ENCODE data around the gene ABHD8.

Gene ABHD8

DNA sequence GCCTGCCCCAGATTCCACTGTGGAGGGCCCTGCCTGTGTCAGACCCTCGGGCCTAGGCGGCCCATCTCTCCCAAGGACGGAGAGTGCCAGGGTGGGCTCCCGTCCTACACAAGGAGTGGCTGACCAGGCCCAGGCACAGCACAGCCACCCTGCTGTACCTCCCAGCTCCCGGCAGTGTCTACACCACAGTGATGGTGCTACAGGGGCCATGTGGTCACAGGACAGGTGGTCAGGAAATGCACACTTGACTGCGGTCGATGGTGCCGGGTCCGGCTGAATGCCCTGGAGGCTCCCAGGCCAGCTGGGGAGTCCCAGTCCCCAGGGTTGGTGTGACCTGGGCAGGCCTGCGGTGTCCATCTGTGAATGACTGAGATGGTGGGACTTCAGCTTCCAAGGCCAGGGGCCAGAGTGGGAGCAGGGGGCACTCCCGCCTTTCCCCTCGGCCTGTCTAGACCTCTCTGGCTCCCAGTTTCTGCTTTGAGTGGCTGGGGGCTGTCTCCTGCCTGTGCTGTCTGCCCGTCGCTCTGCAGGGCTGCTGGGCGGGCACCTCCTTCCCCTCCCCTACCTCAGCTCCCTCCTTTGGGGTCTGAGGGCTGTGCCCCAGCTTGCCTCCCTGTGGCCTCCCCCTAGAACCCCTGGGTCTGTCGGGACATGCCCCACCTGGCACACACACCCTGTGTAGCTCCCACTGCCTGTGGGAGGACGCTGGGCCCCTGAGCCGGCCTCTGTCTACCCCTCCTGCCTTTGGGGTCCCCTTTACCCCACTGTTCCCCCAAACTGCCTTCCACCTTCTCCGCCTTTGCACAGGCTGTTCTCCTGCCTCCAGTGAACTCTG, 18.6 kb upstream of the ABHD8 start:
- DNase-seq (ENCODE audit: low read depth) = no peak

DNA sequence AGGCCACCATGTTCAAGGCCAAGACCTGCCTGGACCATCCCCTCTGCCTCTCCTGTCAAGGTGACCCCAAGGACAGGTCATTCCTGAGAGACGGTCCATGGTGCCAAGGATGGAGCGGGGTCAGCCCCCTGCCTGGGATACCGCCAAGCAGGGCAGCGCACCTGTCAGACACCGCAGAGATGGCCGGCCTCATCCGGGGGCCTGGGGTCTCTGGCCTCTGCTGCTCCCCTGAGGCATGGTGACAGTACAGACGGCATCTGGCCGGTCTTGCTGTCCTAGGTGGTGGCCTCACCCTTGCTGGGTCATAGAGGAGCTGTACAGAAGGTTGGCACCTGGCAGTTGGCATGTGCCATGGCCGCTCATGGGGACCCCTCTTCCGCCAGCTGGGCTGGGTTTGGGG, 17.2 kb upstream of the ABHD8 start:
- DNase-seq (ENCODE audit: low read depth) = no peak

DNA sequence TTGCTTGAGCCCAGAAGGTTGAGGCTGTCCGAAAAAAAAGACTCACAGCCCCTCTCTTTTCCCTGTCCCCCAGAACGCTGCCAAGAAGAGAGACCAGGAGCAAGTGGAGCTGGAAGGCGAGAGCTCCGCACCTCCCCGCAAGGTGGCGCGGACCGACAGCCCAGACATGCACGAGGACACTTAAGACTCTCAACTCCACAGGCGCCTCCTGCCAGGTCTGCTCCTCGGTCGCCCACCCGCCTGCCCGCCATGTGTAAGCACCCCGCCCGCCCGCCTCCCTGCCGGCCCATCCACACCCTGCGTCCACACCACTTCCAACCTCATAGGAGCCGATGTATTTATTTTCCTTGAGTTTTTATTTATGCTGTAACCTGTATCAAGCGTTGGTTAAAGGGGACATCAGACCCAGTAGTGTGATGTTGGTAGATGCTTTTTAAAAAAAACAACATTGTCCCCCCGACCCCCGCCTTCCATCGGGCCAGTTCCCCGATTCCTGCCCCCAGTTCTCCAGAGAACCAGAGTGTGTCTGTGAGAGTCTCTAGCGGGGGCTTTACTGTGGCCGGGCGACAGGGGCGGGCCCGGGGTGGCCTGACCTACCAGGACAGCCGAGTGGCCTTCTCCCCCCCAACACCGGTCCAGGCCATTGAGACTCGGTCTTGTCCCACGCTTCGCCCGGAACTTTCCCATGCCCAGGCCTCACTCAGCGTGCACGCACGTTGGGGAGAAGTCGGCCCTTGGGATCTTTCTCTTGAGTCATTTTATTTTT, 16.4 kb upstream of the ABHD8 start:
- DNase-seq (ENCODE audit: low read depth) = no peak

DNA sequence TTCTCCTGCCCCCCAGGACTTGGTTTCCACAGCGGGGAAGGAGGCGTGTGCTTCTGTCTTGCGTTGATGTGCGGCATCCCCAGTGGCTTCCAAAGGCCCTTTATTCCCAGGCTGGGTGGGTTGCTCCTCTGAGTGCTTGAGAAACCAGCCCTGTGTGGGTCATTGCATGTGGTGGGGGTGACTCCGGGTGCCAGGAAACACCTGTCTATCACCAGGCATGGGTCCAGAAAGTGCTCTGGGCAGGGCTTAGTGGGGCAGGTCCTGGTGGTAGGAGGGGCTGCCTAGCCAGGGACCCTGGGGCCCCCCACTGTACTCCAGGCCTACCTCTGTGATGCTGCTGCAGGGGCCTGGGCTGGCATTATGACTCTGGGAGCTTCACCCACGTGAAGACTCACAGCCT, 15.7 kb upstream of the ABHD8 start:
- DNase-seq (ENCODE audit: low read depth) = no peak

DNA sequence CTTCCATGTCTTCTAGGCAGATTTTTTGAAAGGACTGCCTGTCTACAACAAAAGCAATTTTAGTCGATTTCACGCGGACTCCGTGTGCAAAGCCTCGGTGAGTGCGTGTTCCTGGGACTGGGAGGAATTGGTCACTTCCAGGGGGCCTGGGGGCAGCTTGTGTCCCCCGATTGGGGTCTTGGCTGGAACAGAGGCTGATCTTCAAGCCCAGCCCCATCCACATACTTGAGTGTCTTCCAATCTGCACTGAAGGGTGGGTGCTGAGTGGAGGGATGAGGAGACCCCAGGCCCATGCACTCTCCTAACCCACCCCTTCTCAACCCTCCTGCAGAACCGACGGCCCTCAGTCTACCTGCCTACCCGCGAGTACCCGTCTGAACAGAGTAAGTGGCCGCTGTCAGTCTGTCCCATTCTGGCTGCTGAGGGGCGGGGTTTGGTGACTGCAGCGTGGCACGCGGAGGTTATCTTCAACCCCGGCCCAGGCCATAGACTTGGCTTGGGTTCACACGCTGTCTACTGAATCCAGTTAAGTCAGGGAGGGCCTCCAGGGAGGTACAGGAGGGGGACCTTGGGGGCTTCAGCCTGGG, 10.9 kb upstream of the ABHD8 start:
- no peak for DNase-seq (ENCODE audit: low read depth)

DNA sequence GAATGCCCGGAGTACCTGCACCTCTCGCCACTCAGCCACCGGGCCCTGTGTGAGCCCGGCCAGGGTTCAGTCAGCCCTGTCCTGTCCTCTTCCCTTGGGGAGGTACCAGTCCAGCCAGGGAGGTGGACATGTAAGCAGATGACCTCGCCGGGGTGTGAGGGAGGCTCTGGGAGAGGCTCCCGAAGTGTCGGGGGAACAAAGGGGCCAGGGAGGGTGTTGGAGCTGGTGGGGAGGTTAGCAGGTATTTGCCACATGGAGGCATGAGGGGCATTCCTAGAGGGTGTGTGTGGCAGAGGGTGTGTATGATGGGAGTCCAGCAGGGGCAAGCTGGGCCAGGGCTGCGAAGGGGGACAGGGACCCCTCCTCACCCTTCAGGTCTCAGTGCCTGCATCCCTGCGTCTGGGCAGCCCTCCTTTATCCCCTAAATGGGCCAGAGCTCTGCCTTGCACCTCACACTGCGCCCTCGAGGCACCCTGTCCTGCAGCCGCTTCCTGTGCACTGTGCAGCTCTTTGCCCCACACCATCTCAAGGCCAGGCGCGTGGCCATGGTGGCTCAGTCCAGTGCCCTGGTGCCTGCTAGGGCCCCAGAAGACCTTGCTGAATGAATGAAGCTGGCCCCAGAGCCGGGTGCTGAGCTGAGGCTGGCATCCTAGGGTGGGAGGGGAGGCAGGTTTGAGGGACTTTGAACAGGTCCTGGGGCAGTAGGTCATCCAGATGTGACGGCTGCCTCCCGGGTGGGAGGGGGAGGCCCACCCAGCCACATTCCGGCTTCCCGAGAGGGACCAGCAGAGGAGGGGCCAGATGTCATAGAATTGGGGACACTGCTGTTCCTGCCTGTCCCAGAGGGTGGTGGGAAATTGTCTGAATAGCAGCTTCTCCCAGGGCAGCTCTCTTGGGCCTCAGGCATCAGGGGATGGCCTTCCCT, 9.2 kb upstream of the ABHD8 start:
- DNase-seq (ENCODE audit: low read depth) = no peak

DNA sequence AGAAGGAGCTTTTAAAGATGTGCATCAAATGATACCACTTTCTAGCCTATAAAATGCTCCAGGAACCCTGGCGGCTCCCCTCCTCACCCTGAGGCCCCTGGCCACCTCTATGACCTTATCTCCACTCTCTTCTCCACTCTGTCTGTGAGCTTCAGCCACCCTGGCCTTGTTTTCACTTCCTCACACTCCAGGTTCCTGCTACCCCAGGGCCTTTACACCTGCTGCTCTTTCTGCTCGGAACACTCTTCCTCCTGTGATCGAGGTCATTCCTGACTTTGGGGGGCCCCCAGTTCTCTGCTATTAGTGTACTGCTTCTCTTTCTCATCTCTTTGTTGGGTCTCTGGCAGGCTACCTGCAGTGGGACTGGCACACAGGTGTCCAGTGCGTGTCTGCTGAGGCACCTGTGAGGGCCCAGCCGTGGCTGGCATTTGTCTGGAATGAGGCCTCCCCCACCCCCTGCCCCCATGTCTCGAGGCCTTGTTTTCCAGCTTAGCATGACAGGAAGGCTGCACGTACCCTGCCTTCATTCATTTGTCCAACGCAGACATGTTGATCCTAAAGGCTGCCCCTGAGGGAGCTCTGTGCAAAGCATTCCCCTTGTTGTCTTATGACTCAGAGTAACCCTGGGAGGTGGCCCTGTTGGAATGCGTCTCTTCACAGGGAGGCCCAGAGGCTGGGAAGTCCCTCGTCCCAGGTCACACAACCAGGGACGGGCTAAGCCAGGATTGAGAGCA, 8.4 kb upstream of the ABHD8 start:
- DNase-seq (ENCODE audit: low read depth) = no peak

DNA sequence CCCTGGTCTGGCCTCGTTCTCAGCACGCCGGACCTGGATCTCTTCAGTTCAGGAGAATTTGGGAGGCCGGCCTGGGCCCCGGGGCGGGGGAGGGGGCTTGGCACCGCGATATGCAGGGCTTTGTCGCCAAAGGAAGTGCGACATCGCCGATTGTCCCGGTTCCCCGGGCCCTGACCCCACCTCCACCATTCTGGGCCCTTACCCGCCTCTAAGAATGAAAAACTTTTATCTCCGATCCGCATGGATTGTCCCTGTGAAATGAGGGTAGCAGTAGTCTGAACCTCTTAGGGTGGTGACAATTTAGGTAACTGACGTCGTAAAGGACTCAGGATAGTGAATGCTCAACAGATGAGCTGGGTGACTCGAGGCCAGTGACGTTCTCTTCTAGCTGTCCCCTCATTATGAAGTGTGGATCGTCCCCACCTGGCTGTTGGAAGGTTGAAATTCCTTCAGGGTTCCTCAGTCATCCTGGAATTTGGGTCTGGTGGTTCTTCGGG, 6.8 kb upstream of the ABHD8 start:
- DNase-seq (ENCODE audit: low read depth) = no peak

DNA sequence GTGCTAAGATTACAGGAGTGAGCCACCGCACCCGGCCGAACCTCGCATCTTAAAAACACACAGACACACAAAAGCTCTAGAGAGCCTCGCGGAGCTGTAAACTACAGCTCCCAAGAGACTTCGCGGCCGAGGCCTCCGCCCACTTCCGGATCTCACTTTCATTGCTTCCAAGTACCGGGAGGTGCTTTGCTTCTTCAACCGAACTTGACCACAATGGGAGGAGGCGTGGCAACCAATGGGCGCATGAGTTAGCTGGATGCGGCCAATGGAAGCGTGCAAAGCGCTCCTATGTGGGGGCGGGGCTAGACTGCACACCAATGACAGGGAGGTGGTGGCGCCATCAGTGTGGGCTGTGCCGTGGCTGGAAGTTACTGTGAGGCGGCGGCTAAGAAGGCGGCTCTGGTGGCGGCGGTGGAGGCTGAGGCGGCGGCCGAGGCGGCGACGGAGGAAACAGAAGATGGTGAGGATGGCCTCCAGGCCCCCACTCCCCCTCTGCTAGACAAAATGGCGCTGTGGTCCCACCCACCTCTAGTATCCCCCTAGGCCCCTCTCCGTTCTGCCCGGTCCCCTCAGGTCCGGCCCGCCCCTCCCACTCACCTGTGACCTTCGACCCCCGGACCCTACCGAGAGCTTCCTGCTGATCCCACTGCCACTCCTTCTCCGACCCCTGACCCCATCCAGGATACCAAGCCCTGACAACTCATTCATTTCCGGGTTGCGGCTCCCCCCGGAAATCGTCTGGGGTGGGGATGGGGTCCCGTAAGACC, 6.2 kb upstream of the ABHD8 start, which contains the start of gene DDA1:
DDA1 (plus strand) TSS at position 366 of the 767 bp plus-strand sequence; CDS start at position 458, 92 bp downstream.
- peak; percentile 96 for DNase-seq (ENCODE audit: low read depth)

DNA sequence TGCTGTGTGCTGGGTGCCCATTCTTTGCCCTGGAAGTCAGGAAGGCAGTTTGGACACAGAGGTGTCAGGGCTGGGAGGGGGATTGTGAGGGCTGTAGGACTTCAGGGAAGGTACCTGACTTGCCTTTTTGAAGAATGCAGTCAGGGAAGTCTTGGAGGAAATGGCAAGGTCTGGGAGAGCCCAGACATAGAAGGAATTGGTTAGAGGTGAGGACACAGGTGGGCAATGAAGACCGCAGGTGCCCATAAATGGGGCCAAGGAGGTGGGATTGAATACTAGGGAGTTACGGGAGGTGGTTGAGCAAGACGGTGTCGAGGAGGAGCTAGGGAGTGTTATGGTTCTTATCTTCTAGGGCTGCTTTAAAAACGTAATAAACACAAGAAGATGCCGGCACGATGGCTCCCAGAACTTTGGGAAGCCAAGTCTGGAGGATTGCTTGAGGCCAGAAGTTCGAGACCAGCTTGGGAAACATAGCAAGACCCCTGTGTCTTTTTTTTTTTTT, 4.7 kb upstream of the ABHD8 start:
- DNase-seq (ENCODE audit: low read depth) = no peak

DNA sequence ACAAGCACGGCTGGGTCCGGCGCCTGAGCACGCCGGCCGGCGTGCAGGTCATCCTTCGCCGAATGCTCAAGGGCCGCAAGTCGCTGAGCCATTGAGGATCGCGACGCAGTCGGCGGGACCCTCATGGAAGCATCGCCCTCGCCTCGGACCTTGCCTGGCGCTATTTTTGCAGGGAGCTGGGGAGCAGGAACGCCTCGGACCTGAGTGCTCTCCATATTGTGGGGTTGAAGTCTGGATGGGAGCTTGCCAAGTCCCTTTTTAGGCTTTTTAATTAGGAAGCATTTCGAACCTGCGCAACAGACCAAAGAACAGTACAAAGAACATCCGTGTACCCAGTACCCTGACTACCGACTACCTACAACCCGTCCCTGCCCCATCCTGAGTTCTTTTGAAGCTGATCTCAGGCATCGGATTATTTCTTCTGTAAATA, 3.1 kb upstream of the ABHD8 start:
- DNase-seq (ENCODE audit: low read depth) = no peak

DNA sequence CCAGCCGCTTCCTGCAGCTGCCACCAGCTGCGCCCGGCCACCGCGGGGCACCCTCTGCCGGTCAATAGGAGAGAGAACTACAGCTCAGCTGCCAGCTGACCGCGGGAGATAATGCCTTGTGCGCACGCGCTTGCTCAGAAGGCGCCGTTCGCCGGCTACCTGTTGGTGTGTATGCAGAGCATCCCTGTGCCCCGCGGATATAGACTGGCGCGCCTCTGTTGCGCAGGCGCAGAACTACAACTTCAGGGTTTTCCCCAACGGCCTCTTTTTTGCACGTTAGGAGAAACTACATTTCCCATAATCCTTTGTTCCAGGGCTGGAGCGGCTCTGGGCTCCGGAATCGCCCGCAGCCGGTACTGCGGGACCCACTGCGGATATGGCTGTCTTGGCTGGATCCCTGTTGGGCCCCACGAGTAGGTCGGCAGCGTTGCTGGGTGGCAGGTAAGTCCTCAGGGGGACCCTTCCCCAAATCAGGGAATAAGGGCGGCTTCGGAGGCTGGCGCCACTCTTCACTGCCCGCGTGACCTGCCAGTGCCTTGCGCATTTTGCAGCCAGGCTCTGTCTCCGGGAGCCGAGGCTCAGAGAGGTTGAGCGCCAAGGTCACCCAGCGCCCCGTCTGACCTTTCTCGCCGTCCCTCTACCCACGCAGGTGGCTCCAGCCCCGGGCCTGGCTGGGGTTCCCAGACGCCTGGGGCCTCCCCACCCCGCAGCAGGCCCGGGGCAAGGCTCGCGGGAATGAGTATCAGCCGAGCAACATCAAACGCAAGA, 2.5 kb upstream of the ABHD8 start, which contains the start of gene MRPL34:
MRPL34 (plus strand) TSS at position 356 of the 768 bp plus-strand sequence; CDS start at position 377, 21 bp downstream.
- peak; percentile 92 for DNase-seq (ENCODE audit: low read depth)

DNA sequence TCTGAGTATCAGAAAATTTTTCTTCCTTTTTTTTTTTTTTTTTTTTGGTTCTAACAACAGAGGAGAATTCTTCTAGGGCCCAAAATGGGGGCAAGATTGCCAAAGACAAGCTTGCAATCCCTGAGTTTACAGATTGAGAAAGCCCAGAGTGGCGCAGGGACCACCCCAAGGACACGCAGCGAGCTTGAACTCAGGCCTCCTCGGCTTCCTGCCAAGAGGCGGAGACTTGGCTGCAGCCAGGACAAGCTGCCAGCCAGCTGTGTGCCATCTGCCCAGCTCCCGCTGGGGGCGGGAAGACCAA, 1.9 kb upstream of the ABHD8 start:
- DNase-seq (ENCODE audit: low read depth) = no peak

DNA sequence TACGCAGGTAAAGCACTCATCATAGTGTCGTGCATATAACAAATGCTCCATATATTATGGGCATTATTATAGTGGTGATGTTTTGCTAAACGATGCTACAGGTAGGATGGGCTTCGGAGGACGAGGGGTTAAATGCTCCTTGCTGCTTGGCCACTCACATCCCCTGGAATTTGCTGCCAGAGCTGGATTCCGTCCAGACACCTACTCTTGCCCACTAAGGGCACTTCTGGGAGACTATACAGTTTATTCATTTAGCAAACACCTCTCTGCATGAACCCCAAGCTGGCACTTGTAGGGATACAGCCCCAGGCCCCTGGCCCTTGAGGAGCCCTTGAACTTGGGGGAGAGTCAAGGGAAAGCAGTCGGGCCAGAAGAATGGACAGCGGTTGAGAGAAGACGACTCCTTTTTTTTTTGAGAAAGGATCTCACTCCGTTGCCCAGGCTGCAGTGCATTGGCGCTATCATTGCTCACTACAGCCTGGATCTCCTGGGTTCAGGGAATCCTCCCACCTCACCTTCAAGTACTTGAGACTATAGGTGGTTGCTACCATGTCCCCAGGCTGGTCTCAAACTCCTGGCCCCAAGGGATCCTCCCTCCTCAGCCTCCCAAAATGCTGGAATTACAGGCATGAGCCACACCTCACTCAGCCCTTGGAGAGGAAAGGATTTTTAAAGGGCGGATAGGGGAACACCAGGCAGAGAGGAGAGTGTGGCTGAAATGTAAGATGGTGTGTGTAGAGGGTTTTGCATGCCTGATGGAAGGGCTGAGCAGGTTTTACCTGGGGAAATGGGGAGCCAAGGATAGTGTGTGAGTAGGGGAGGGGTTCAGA, 1.4 kb upstream of the ABHD8 start:
- DNase-seq (ENCODE audit: low read depth) = no peak

DNA sequence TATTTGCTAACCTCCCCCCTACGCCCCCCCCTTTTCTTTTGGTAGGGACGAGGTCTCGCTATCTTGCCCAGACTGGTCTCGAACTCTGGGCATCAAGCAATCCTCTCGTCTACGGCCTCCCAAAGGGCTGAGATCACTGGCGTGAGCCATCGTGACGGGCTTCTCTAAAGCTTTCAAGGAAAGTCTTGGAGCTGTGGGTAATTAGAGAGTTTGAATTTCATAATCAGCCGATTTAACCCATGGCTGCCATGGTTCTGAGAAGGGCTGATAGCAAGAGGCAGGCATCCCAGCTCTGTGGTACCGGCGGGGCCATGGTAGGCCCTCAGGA, 679 bp upstream of the ABHD8 start:
- no peak for DNase-seq (ENCODE audit: low read depth)

DNA sequence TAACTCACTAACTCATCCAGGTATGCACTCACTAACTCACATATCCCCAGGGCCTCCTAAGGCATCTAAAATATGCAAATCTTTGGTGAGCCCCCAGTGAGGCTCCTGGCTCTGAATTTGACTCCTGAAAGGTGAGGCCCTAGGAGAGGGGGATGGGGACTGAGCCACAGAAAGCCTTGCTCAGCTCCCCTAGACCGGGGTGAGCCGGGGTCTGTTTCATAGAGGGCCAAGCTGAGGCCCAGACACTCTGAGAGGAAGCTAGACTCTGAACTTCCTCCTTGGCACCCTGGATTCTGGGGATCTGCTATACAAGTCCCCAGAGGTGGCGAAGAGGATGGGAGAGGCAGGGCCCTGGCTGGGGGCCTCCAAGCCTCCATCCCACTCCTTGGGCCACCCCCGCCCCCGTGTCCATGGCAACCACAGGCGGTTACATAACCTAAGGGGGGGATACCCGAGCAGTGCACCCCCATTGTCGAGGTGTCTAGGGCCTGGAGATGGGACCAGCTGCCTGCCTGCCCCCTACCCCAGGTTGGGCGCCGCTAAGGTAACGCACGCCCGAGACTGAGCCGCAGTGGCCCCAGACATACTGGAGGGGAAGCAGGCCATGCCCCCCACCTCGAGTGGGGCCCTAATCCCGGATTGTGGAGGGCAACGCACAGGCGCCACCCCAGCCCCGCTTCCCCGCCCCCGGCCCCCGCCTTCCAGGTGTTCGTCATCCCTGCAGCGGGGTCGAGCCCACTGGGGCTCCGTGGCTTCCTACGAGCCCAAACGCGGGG, 646 bp downstream of the ABHD8 start:
- no peak for DNase-seq (ENCODE audit: low read depth)

DNA sequence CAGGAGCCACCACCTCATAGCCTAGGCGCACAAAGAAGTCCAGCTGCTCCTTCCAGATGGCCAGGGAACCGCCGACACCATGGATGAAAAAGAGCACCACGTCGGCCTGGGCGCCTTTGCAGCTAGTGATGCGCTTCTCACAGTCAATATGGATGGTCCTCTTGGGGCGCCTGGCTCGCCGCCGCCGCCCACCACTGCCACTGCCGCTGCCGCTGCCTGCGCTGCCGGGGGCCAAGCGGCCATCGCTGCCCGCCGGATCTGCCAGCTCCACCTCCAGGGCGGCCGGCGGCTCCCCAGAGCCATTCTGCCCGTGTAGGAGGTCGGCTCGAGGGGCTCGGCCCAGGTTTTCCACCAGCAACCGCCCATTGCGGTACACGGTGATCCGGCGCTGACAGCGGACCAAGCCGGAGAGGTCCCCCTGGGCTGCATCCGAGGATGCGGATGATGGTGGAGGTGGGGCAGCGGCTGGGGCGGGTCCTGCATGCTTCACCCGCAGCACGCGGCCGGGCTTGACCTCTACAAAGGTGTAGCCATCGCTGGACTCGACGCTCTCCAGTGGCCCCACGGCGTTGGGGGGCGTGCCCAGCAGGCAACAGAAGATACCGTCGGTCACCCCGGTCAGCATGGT, 2.1 kb downstream of the ABHD8 start:
- DNase-seq (ENCODE audit: low read depth) = no peak

All from activated T-cell treated with anti-CD3 and anti-CD28 coated beads for 48 hours (primary cell).